Dendritic cell treated with granulocyte-macrophage colony-stimulating factor and Interleukin-4, amounts not matched to agents 40 ng/mL and 50 ng/mL, for 4 days (primary cell): ENCODE measurements around the gene ACAT2.
"Not testable (repeated sequence)": the region's sequence is repeated elsewhere in the genome, so short reads cannot be mapped to it uniquely, and the experiment has no call there.

Experiments used
- H3K27ac Mint-ChIP-seq: one replicate; pipeline ENCODE4 v1.8.0; 2022; ENCODE audit warnings: mild to moderate bottlenecking, mixed read lengths
- H3K27me3 Mint-ChIP-seq: one replicate; pipeline ENCODE4 v1.8.0; 2022; ENCODE audit warnings: mild to moderate bottlenecking, mixed read lengths
- H3K36me3 Mint-ChIP-seq: one replicate; pipeline ENCODE4 v1.8.0; 2022; ENCODE audit warnings: low read depth, mixed read lengths
- H3K4me1 Mint-ChIP-seq: one replicate; pipeline ENCODE4 v1.8.0; 2022; ENCODE audit warnings: low read depth, mixed read lengths
- H3K4me3 Mint-ChIP-seq: one replicate; pipeline ENCODE4 v1.8.0; 2022; ENCODE audit warnings: mild to moderate bottlenecking, moderate library complexity, mixed read lengths
- H3K9me3 Mint-ChIP-seq: one replicate; pipeline ENCODE4 v1.8.0; 2022; ENCODE audit warnings: mixed read lengths
- intact Hi-C: fragments of 100-400 bp; cut with micrococcal nuclease; formaldehyde crosslinking; loops from one replicate; pipeline ENCODE4 v1.15.0; 2022

The ACAT2 gene

GRCh38 chr6:159761873-159762680, at the start of gene ACAT2:
TSS of gene ACAT2 (plus strand) at chr6:159762045. CDS start at chr6:159762088, 43 bp downstream.
- peaks cover 88% of the 10 kb centered on the region for H3K36me3 Mint-ChIP-seq
- intact Hi-C loops, result loop anchor here (1.0 to 2.0 kb wide), 3 partner anchors 27 to 71 kb away; partner anchors contain the start of gene TCP1
- H3K4me1 Mint-ChIP-seq, result peaks cover 39% of the 10 kb centered on the region
- peak within 1 kb of the TSS; percentile 95 for H3K4me3 Mint-ChIP-seq
- no peaks in the 10 kb centered on the region for H3K9me3 Mint-ChIP-seq
- H3K27ac Mint-ChIP-seq, result peak within 1 kb of the TSS; percentile 95
- no peaks in the 10 kb centered on the region for H3K27me3 Mint-ChIP-seq

GRCh38 chr6:159712389-159712788, 49.5 kb upstream of the ACAT2 start:
- H3K4me3 Mint-ChIP-seq, H3K36me3 Mint-ChIP-seq, H3K9me3 Mint-ChIP-seq, H3K27me3 Mint-ChIP-seq, H3K27ac Mint-ChIP-seq, intact Hi-C loops: not testable (repeated sequence)
- H3K4me1 Mint-ChIP-seq, result peaks cover 11% of the 10 kb centered on the region

GRCh38 chr6:159713984-159714383, 47.9 kb upstream of the ACAT2 start:
- peaks cover 2% of the 10 kb centered on the region for H3K36me3 Mint-ChIP-seq
- H3K27me3 Mint-ChIP-seq, result no peaks in the 10 kb centered on the region
- intact Hi-C loops, result no loop called here
- no peak overlapping the region for H3K4me3 Mint-ChIP-seq
- H3K27ac Mint-ChIP-seq, result no peak overlapping the region
- peaks cover 21% of the 10 kb centered on the region for H3K4me1 Mint-ChIP-seq
- H3K9me3 Mint-ChIP-seq, result no peaks in the 10 kb centered on the region

- Mint-ChIP-seq H3K27ac (no peak overlapping the region), H3K9me3 (no peaks in the 10 kb centered on the region), H3K4me1 (peaks cover 25% of the 10 kb centered on the region), H3K4me3 (no peak overlapping the region), H3K27me3 (no peaks in the 10 kb centered on the region), H3K36me3 (peaks cover 6% of the 10 kb centered on the region)
- intact Hi-C loops, result no loop called here
These were observed 47.4 kb upstream of the ACAT2 start for GRCh38 chr6:159714404-159714803.

- H3K4me1 Mint-ChIP-seq, result peaks cover 25% of the 10 kb centered on the region
- peaks cover 7% of the 10 kb centered on the region for H3K36me3 Mint-ChIP-seq
- peak overlapping the region; percentile 69 for H3K27ac Mint-ChIP-seq
- no peaks in the 10 kb centered on the region for H3K9me3 Mint-ChIP-seq
- H3K27me3 Mint-ChIP-seq, result no peaks in the 10 kb centered on the region
- intact Hi-C loops, result no loop called here
- no peak overlapping the region for H3K4me3 Mint-ChIP-seq
These were observed 46.7 kb upstream of the ACAT2 start for GRCh38 chr6:159715166-159715565.

GRCh38 chr6:159715605-159716004, 46.2 kb upstream of the ACAT2 start:
- H3K27me3 Mint-ChIP-seq, result no peaks in the 10 kb centered on the region
- H3K27ac Mint-ChIP-seq, result peak overlapping the region; percentile 69
- H3K9me3 Mint-ChIP-seq, result no peaks in the 10 kb centered on the region
- intact Hi-C loops, result no loop called here
- no peak overlapping the region for H3K4me3 Mint-ChIP-seq
- peaks cover 7% of the 10 kb centered on the region for H3K36me3 Mint-ChIP-seq
- peaks cover 25% of the 10 kb centered on the region for H3K4me1 Mint-ChIP-seq

- intact Hi-C loops, result no loop called here
- H3K4me3 Mint-ChIP-seq, result no peak overlapping the region
- H3K9me3 Mint-ChIP-seq, result no peaks in the 10 kb centered on the region
- no peaks in the 10 kb centered on the region for H3K27me3 Mint-ChIP-seq
- H3K4me1 Mint-ChIP-seq, result peaks cover 25% of the 10 kb centered on the region
- H3K27ac Mint-ChIP-seq, result peak overlapping the region; percentile 69
- H3K36me3 Mint-ChIP-seq, result peaks cover 7% of the 10 kb centered on the region
These were observed 45.4 kb upstream of the ACAT2 start for GRCh38 chr6:159716247-159717096.

- H3K27me3 Mint-ChIP-seq, result no peaks in the 10 kb centered on the region
- no peaks in the 10 kb centered on the region for H3K9me3 Mint-ChIP-seq
- H3K27ac Mint-ChIP-seq, result peak overlapping the region; percentile 57
- H3K4me1 Mint-ChIP-seq, result peaks cover 35% of the 10 kb centered on the region
- H3K4me3 Mint-ChIP-seq, result no peak overlapping the region
- H3K36me3 Mint-ChIP-seq, result peaks cover 22% of the 10 kb centered on the region
- intact Hi-C loops, result no loop called here
These were observed 43.2 kb upstream of the ACAT2 start for GRCh38 chr6:159718634-159719033.

- Mint-ChIP-seq H3K4me1 (peaks cover 37% of the 10 kb centered on the region), H3K4me3 (no peak overlapping the region), H3K27me3 (no peaks in the 10 kb centered on the region), H3K9me3 (no peaks in the 10 kb centered on the region), H3K36me3 (peaks cover 25% of the 10 kb centered on the region), H3K27ac (peak overlapping the region; percentile 57)
- intact Hi-C loops, result no loop called here
These were observed 42.6 kb upstream of the ACAT2 start for GRCh38 chr6:159719287-159719686.

GRCh38 chr6:159720708-159721107, 41.1 kb upstream of the ACAT2 start:
- intact Hi-C loops, result no loop called here
- H3K36me3 Mint-ChIP-seq, result peaks cover 32% of the 10 kb centered on the region
- no peaks in the 10 kb centered on the region for H3K27me3 Mint-ChIP-seq
- H3K9me3 Mint-ChIP-seq, result no peaks in the 10 kb centered on the region
- no peak overlapping the region for H3K27ac Mint-ChIP-seq
- no peak overlapping the region for H3K4me3 Mint-ChIP-seq
- peaks cover 45% of the 10 kb centered on the region for H3K4me1 Mint-ChIP-seq

- H3K27ac Mint-ChIP-seq, H3K4me3 Mint-ChIP-seq, intact Hi-C loops, H3K9me3 Mint-ChIP-seq, H3K27me3 Mint-ChIP-seq: not testable (repeated sequence)
- H3K4me1 Mint-ChIP-seq, result peaks cover 42% of the 10 kb centered on the region
- peaks cover 41% of the 10 kb centered on the region for H3K36me3 Mint-ChIP-seq
These were observed 39.9 kb upstream of the ACAT2 start for GRCh38 chr6:159721981-159722380.

- H3K27ac Mint-ChIP-seq, result no peak overlapping the region
- H3K9me3 Mint-ChIP-seq, result no peaks in the 10 kb centered on the region
- H3K4me3 Mint-ChIP-seq, result no peak overlapping the region
- peaks cover 44% of the 10 kb centered on the region for H3K36me3 Mint-ChIP-seq
- intact Hi-C loops, result no loop called here
- no peaks in the 10 kb centered on the region for H3K27me3 Mint-ChIP-seq
- H3K4me1 Mint-ChIP-seq, result peaks cover 40% of the 10 kb centered on the region
These were observed 39.2 kb upstream of the ACAT2 start for GRCh38 chr6:159722655-159723054.

GRCh38 chr6:159723259-159723658, 38.6 kb upstream of the ACAT2 start:
- peaks cover 36% of the 10 kb centered on the region for H3K4me1 Mint-ChIP-seq
- H3K9me3 Mint-ChIP-seq, result no peaks in the 10 kb centered on the region
- intact Hi-C loops, result no loop called here
- H3K27me3 Mint-ChIP-seq, result no peaks in the 10 kb centered on the region
- no peak overlapping the region for H3K27ac Mint-ChIP-seq
- H3K36me3 Mint-ChIP-seq, result peaks cover 44% of the 10 kb centered on the region
- no peak overlapping the region for H3K4me3 Mint-ChIP-seq

- Mint-ChIP-seq H3K4me3 (no peak overlapping the region), H3K27me3 (no peaks in the 10 kb centered on the region), H3K4me1 (peaks cover 28% of the 10 kb centered on the region), H3K9me3 (no peaks in the 10 kb centered on the region), H3K27ac (no peak overlapping the region), H3K36me3 (peaks cover 37% of the 10 kb centered on the region)
- intact Hi-C loops, result no loop called here
These were observed 37.1 kb upstream of the ACAT2 start for GRCh38 chr6:159724778-159725177.
